NOMO-1 treated with dmso at 0.1 percent for 144 hours (cell line): ENCODE measurements around the gene NID2.

ENCODE experiments used
- DNase-seq: peaks from one replicate; lab custom pipeline; 2025; ENCODE audit not compliant: unreplicated experiment; lab: John Stamatoyannopoulos, UW

Gene NID2

DNA sequence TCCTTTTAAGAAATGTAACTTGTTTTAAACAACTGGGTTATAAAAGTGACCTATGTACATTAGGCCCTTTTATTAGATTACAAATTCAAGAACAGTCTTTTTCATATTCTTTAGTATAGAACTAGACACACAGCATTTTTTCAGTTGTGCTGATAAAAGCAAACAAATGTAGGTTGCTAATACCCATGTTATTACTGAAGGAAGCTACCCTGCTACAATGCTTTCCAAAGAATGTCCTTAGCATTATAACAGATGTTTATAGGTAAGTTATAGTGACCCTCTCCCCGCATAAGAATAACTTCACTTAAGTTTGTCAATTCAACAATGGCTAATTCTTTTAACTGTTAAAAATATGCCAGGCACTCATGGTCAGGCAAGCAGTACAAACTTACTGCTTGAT, 61.6 kb downstream of the NID2 start:
- DNase-seq = no peak

DNA sequence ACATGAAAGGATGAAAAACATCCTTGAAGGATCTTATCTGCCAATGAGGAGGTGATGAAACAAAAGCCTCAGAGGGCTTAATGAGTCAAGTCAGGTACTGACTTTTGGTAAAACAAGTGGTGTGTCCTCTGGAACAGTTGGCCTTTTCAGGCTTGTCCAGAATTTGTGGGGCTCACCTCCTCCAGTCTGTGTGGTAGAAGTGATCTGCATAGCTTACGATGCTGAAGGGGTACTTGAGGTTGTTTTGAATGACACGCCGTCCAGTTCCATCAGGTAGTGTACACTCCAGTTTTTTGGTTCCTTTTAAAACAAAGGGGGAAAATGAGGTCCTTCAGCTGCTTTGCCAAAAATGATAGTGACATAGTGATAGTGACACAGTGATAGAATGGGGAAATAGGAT, 62.5 kb downstream of the NID2 start:
- no peak for DNase-seq

DNA sequence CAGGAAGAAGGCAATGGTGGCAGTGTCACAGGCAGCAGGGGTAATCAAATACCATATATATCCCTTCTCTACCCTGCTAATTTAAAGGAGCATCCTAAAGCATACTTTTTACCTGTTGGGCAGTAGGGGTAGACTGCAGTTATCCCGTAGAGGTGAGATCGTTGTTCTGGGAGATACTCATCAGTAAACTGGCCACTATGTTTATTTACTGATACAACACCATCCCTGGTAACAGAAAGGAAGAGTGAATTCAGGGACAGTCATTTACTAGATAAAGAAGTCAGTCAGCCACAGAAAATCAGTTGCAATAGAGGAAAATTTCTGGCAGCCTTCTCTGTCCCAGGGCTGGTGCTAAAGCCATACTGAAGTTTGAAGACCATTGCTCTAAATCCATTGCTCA, 63.2 kb downstream of the NID2 start:
- DNase-seq = no peak

- DNase-seq = no peak
Observed at GRCh38 chr14:52003324-52003723, 65.5 kb downstream of the NID2 start.

DNA sequence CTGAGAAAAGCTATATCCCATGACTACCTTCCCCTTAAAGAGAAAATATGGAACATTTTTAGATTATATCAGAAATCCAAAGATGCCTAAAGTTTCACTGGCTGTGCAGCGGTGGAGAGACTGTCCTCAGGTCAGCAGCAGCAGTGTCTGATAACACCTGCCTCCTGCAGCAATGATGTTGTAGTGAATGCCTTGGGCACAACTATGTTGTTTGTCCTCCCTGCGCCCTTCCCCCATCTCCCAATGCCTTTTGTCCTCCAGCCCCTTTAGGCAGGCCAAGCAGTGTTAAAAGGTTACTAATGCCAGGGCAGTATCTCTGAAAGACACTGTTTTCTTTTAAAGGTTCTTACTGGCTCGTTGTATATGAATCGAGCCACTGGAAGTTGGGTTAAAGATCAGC, 66.3 kb downstream of the NID2 start:
- DNase-seq = no peak

GRCh38 chr14:52000696-52001095, 68.2 kb downstream of the NID2 start:
- no peak for DNase-seq

GRCh38 chr14:52000019-52000582, 68.8 kb downstream of the NID2 start:
- no peak for DNase-seq

GRCh38 chr14:51999084-51999483, 69.8 kb downstream of the NID2 start:
- DNase-seq = no peak

- no peak for DNase-seq
Observed at GRCh38 chr14:51998348-51998747, 70.5 kb downstream of the NID2 start.

GRCh38 chr14:51996148-51996746, 72.6 kb downstream of the NID2 start:
- DNase-seq = no peak

DNA sequence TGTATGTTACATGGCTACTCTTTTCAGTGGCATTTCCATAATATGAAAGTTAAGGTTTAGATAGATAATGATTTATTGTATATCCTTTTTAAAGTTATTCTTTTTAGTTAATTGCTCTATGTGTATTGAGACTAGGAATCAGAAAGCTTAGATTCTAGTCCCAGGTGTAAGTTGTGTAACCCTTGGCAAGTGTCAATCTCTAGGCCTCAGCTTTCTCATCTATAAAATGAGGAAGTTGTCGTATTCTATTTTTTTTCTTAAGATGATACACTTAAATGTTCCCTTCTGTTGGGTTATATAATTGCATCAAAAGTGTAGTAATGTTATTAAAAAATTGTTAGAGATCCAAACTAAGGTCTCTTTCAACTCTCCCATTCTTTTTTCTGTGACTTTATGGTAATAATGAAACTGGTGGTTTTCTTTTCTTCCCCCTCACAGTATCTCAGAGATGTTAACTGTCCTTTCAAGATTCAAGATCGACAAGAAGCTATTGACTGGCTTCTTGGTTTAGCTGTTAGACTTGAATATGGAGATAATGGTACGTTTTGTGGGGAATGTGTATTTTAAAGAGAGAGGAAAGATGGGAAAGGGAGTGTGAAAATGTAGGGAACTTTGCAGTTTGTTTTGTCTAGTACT, 75.5 kb downstream of the NID2 start:
- DNase-seq = no peak

DNA sequence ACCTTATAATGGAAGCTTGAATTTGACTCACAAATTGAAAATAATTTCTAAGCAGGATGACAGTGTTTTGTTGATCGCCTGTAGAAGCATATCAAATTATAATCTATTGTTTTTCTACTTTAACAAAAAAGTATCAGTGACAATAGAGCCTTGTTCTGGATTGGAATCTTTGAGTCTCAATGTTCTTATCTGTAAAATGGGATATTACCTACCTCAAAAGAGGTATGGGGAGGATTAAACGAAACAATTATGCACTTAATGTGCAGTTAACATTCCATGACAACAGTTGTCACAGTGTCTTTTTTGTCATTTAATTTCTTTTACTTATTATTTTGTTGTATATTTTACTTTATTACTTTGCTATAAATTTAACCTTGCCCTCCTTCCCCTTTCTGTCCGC, 78.4 kb downstream of the NID2 start:
- no peak for DNase-seq

GRCh38 chr14:51989293-51990234, 79.3 kb downstream of the NID2 start, which contains the start of gene RTRAF:
Gene RTRAF, plus strand, starts transcription at chr14:51989546. Its CDS starts 94 bp downstream, at chr14:51989640.
- peak; percentile 93 for DNase-seq

DNA sequence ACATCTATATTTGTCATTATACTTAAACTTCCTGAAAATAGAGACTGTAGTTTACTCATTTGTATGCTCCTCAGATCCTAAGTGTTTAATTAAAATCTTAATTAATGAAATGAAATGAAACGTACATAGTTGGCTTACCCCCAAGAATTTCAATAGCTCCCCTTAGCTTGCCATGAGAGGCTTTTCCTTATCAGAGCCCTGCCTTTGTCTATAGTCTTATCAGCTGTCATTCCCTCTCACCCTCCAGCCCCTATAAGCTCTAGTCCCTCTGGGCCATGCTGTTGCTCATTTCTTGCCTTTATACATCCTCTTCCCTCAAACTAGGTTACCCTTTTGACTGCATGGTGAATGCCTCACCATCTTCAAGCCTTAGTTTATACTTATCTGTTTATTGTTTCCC, 80.6 kb downstream of the NID2 start:
- no peak for DNase-seq

GRCh38 chr14:51981218-51981854, 87.5 kb downstream of the NID2 start:
- DNase-seq = no peak

- peak; percentile 9 for DNase-seq
Observed at GRCh38 chr14:51979088-51979709, 89.7 kb downstream of the NID2 start.

DNA sequence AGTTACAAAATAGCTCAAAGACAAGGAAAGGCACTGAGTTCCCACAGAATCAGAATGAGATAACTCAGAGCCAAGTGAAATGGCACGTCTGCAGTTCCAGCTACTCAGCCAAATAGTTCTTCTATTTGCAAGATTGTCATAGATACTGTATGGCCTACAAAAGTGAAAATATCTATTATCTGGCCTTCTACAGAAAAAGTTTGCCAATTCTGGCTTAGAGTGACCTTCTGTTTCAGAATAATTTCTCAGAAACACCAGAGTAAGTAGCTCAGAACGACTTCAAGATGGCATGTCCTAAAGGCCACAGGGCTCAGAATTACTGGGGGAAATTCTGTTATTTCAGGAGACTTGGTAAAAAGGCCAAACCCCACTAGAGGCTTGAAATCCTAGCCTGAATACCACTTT, 90.2 kb downstream of the NID2 start:
- no peak for DNase-seq

- DNase-seq = no peak
Observed at GRCh38 chr14:51977075-51977474, 91.8 kb downstream of the NID2 start.

DNA sequence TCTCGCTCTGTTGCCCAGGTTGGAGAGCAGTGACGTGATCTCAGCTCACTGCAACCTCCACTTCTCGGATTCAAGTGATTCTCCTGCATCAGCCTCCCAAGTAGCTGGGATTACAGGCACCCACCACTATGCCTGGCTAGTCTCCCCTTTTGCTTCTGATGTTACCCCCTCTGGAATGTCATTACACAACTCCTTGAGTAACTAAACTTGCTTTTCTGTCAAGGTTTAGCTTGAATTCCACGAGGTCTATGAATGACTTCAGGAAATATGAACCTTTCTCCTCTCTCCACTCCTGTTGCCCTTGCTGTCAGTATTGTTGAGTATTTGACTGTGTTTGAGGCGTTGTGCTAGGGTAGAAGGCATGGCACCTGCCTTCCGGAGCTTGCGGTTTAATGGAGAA, 96.3 kb downstream of the NID2 start:
- DNase-seq = no peak

DNA sequence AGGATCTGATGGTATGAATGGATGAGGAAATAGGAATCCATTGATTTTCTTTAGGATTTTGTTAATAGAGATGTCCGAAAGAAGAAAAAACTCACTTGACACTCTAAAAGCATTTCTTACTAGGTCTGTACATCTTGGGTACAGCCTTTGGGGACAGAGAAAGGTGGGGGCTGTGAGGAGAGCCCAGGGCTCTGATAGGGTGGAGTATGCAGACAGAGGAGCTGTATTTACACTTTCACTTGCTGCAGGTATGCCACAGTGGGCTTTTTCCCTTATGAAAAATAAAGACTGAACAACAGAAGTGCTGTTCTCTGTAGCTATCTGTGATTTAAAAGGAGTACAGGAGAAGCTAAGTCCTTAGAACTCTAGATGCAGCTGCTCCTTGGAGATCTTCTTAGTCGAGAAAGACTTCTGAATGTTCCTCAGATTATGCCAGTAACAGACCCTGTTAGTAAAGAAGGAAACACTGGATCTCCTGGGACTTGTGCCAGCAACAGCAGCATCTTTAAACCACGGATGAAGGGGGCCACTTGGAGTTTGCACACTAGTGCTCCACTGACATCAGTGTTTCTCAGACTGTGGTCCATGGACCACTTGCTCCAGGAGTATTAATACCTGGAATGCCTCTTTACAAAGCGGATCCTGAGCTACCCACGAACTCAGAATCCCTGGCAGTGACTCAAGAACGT, 98.9 kb downstream of the NID2 start:
- DNase-seq = no peak
